GM23248 (cell line): Measurements from ENCODE around the gene CIC. TPM values are rescaled to one million over a fixed set of nuclear protein-coding genes. Genes with fewer than 3 reads are reported as not detected.
A peak's percentile ranks its signal among the peaks of the same experiment; 100 is the strongest.

ENCODE experiments used
- DNase-seq: peaks from one replicate; pipeline ENCODE4 v3.0.0-alpha.2; 2015
- H2AFZ ChIP-seq: fragments of 200-600 bp; sonication (generic); 2 replicates; pipeline ENCODE4 v1.6.1; 2016; ENCODE audit warnings: antibody characterized with exemption
- H3F3A ChIP-seq: fragments of 200-600 bp; sonication (generic); 2 replicates; pipeline ENCODE4 v1.6.1; 2016; ENCODE audit warnings: mild to moderate bottlenecking, antibody characterized with exemption, mixed run types; ENCODE audit not compliant: insufficient read depth
- H3K27ac ChIP-seq: fragments of 200-600 bp; sonication (generic); 2 replicates; pipeline ENCODE4 v1.5.1; 2016; ENCODE audit warnings: mild to moderate bottlenecking
- H3K27me3 ChIP-seq: fragments of 200-600 bp; sonication (generic); replicated peaks from 2 replicates; pipeline ENCODE4 v1.6.1; 2016; ENCODE audit warnings: mild to moderate bottlenecking; ENCODE audit not compliant: insufficient read depth
- H3K36me3 ChIP-seq: fragments of 200-600 bp; sonication (generic); 2 replicates; pipeline ENCODE4 v1.6.1; 2016; ENCODE audit warnings: low read depth, mild to moderate bottlenecking
- H3K4me1 ChIP-seq: fragments of 200-600 bp; sonication (generic); 2 replicates; pipeline ENCODE4 v1.6.1; 2016; ENCODE audit warnings: mild to moderate bottlenecking; ENCODE audit not compliant: insufficient read depth
- H3K4me2 ChIP-seq: fragments of 200-600 bp; sonication (generic); one replicate; pipeline ENCODE4 v1.6.1; 2016; ENCODE audit warnings: mild to moderate bottlenecking; ENCODE audit not compliant: unreplicated experiment
- H3K4me3 ChIP-seq: fragments of 200-600 bp; sonication (generic); 2 replicates; pipeline ENCODE4 v1.5.1; 2016; ENCODE audit warnings: mild to moderate bottlenecking
- H3K79me2 ChIP-seq: fragments of 200-600 bp; sonication (generic); 2 replicates; pipeline ENCODE4 v1.6.1; 2016; ENCODE audit warnings: mild to moderate bottlenecking; ENCODE audit not compliant: insufficient read depth
- H3K9ac ChIP-seq: fragments of 200-600 bp; sonication (generic); 2 replicates; pipeline ENCODE4 v1.6.1; 2016; ENCODE audit warnings: mild to moderate bottlenecking
- H3K9me2 ChIP-seq: fragments of 200-600 bp; sonication (generic); 2 replicates; pipeline ENCODE4 v1.6.1; 2016; ENCODE audit warnings: mixed run types, mild to moderate bottlenecking, moderate library complexity; ENCODE audit not compliant: insufficient read depth
- H3K9me3 ChIP-seq: fragments of 200-600 bp; sonication (generic); one replicate; pipeline ENCODE4 v1.6.1; 2017; ENCODE audit warnings: low read depth
- H4K20me1 ChIP-seq: fragments of 200-600 bp; sonication (generic); 2 replicates; pipeline ENCODE4 v1.6.0; 2016; ENCODE audit not compliant: insufficient read depth
- EZH2 ChIP-seq: fragments of 200-600 bp; sonication (generic); IDR thresholded peaks from 2 replicates; pipeline ENCODE4 v1.6.1; 2018; ENCODE audit warnings: antibody characterized with exemption, mild to moderate bottlenecking; ENCODE audit not compliant: insufficient read depth, poor library complexity, severe bottlenecking
- EZH2phosphoT487 ChIP-seq: fragments of 200-600 bp; sonication (generic); IDR thresholded peaks from 2 replicates; pipeline ENCODE4 v1.6.1; 2018; ENCODE audit warnings: antibody characterized with exemption, moderate library complexity, mild to moderate bottlenecking, low read depth; ENCODE audit not compliant: insufficient read depth
- WGBS, 2 experiments: methylation state at CpG; one replicate each; pipeline ENCODE4 v1.1.6; 2015 to 2017; ENCODE audit warnings: low lambda C conversion rate in 2 of 2, low coverage in 1 of 2; ENCODE audit errors: missing lambda C conversion rate in 2 of 2; 5-methylcytosine and 5-hydroxymethylcytosine counted together
- in situ Hi-C: fragments of 300-500 bp; cut with MboI; formaldehyde crosslinking; loops from 2 replicates; pipeline ENCODE4 v1.15.0; 2020
- polyA plus RNA-seq: library from polyadenylated mRNA; unstranded; fragments of >200 nt; fragmentation: Nextera tagmentation; extraction: Ambion mirVana; gene quantifications from 2 replicates; pipeline ENCODE4 v1.2.1, GENCODE V29; 2016
- total RNA-seq: library from RNA; depleted of rRNA; stranded (reverse); fragments of >200 nt; shearing (Covaris generic); gene quantifications from 2 replicates; pipeline ENCODE4 v1.2.3, GENCODE V29; 2014

Gene CIC
- total and polyA plus RNA-seq, 2 experiments from 2014 or later = 8.3 to 17.5 TPM

DNA sequence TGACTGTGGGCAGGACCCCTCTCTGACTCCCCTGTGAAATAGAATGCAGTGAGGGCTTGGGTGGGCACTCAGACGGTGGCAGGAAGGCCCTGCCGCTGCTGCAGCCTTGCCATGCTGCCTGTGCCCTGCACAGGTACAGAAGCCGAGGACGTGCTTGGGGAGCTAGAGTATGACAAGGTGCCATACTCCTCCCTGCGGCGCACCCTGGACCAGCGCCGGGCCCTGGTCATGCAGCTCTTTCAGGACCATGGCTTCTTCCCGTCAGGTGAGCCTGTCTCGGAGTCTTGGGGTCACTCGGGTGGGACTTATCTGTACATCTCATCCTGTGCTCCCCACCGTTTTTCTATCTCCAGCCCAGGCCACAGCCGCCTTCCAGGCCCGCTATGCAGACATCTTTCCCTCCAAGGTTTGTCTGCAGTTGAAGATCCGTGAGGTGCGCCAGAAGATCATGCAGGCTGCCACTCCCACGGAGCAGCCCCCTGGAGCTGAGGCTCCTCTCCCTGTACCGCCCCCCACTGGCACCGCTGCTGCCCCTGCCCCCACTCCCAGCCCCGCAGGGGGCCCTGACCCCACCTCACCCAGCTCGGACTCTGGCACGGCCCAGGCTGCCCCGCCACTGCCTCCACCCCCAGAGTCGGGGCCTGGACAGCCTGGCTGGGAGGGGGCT is 25.6 kb downstream of the CIC start:
- Histone ChIP-seq H3K79me2 (no peaks in the 10 kb centered on the region), H3K27me3 (no peaks in the 10 kb centered on the region), H3K4me1 (no peaks in the 10 kb centered on the region), H3F3A (no peaks in the 10 kb centered on the region), H2AFZ (no peak overlapping the region), H4K20me1 (no peaks in the 10 kb centered on the region), H3K36me3 (peaks cover 8% of the 10 kb centered on the region; the same call in 1 of the 2 replicates), H3K9me3 (no peaks in the 10 kb centered on the region), H3K27ac (no peak overlapping the region), H3K9ac (no peak overlapping the region), H3K4me3 (no peak overlapping the region), H3K9me2 (no peaks in the 10 kb centered on the region), H3K4me2 (no peak overlapping the region)
- in situ Hi-C loops = no loop called here
- no peak for TF ChIP-seq EZH2phosphoT487
- no peak for TF ChIP-seq EZH2
- WGBS, 2 experiments = 76 to 88% methylated on average over 14 to 22 of the region's 24 CpGs
- no peak for DNase-seq

GRCh38 chr19:42295342-42295741 is 26.3 kb downstream of the CIC start:
- H2AFZ ChIP-seq = no peak overlapping the region
- no peaks in the 10 kb centered on the region for H3K79me2 ChIP-seq
- H3K27me3 ChIP-seq = no peaks in the 10 kb centered on the region
- H4K20me1 ChIP-seq = no peaks in the 10 kb centered on the region
- no peak for TF ChIP-seq EZH2phosphoT487
- TF ChIP-seq EZH2 = no peak
- H3K4me1 ChIP-seq = no peaks in the 10 kb centered on the region
- in situ Hi-C loops = no loop called here
- H3K36me3 ChIP-seq = peaks cover 8% of the 10 kb centered on the region; the same call in 1 of the 2 replicates
- H3K9me2 ChIP-seq = no peaks in the 10 kb centered on the region
- H3K27ac ChIP-seq = no peak overlapping the region
- no peak overlapping the region for H3K9ac ChIP-seq
- DNase-seq = no peak
- H3F3A ChIP-seq = no peaks in the 10 kb centered on the region
- no peak overlapping the region for H3K4me3 ChIP-seq
- no peaks in the 10 kb centered on the region for H3K9me3 ChIP-seq
- H3K4me2 ChIP-seq = no peak overlapping the region
- WGBS, 2 experiments = 75 to 76% methylated on average over 5 of the region's 5 CpGs

GRCh38 chr19:42295831-42296525 is 26.9 kb downstream of the CIC start:
- H3K4me1 ChIP-seq = no peaks in the 10 kb centered on the region
- in situ Hi-C loops = no loop called here
- H3K4me2 ChIP-seq = no peak overlapping the region
- no peak overlapping the region for H3K9ac ChIP-seq
- no peaks in the 10 kb centered on the region for H3K79me2 ChIP-seq
- no peaks in the 10 kb centered on the region for H3K9me2 ChIP-seq
- H2AFZ ChIP-seq = no peak overlapping the region
- H3F3A ChIP-seq = no peaks in the 10 kb centered on the region
- 74 to 79% methylated on average over 6 of the region's 6 CpGs for WGBS, 2 experiments
- peaks cover 3% of the 10 kb centered on the region; the same call in 1 of the 2 replicates for H3K36me3 ChIP-seq
- H3K4me3 ChIP-seq = no peak overlapping the region
- H3K27me3 ChIP-seq = no peaks in the 10 kb centered on the region
- no peaks in the 10 kb centered on the region for H3K9me3 ChIP-seq
- H4K20me1 ChIP-seq = no peaks in the 10 kb centered on the region
- TF ChIP-seq EZH2phosphoT487 (no peak), EZH2 (no peak)
- DNase-seq = peak; percentile 65
- H3K27ac ChIP-seq = no peak overlapping the region

- no peak for DNase-seq
- no peak overlapping the region for H2AFZ ChIP-seq
- H3K36me3 ChIP-seq = peaks cover 3% of the 10 kb centered on the region; the same call in 1 of the 2 replicates
- H3K9me3 ChIP-seq = no peaks in the 10 kb centered on the region
- no peak overlapping the region for H3K4me2 ChIP-seq
- WGBS, 2 experiments = 89 to 90% methylated on average over 15 of the region's 15 CpGs
- no peaks in the 10 kb centered on the region for H3K4me1 ChIP-seq
- TF ChIP-seq EZH2 = no peak
- TF ChIP-seq EZH2phosphoT487 = no peak
- H3K4me3 ChIP-seq = no peak overlapping the region
- no peak overlapping the region for H3K27ac ChIP-seq
- no peaks in the 10 kb centered on the region for H3K27me3 ChIP-seq
- no peaks in the 10 kb centered on the region for H3K9me2 ChIP-seq
- no peaks in the 10 kb centered on the region for H3K79me2 ChIP-seq
- H4K20me1 ChIP-seq = no peaks in the 10 kb centered on the region
- no peak overlapping the region for H3K9ac ChIP-seq
- in situ Hi-C loops = no loop called here
- no peaks in the 10 kb centered on the region for H3F3A ChIP-seq
These were observed 28.0 kb downstream of the CIC start for GRCh38 chr19:42297039-42297438.
